ENCODE measurements around the gene DNAH9.

DNA sequence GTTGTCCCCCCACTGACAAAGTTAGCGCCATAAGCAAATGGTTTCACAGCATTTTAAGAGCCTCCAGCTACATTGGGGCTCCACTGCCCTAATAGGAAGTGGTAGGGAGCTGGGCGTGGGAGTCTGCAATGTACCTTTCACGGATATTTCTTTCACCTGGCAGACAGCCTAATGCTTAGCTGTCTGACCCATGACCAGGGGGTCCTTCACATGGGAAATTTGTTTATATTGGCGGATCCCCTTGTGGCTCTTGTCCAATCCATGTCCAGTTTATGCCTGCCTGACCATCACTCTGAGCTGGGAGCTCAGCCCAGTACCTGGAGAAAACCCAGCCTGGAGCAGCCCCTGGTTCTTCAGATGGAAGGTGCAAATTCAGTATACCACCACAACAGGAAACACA is 254.0 kb downstream of the DNAH9 start:
- TF ChIP-seq, protein P1, sequence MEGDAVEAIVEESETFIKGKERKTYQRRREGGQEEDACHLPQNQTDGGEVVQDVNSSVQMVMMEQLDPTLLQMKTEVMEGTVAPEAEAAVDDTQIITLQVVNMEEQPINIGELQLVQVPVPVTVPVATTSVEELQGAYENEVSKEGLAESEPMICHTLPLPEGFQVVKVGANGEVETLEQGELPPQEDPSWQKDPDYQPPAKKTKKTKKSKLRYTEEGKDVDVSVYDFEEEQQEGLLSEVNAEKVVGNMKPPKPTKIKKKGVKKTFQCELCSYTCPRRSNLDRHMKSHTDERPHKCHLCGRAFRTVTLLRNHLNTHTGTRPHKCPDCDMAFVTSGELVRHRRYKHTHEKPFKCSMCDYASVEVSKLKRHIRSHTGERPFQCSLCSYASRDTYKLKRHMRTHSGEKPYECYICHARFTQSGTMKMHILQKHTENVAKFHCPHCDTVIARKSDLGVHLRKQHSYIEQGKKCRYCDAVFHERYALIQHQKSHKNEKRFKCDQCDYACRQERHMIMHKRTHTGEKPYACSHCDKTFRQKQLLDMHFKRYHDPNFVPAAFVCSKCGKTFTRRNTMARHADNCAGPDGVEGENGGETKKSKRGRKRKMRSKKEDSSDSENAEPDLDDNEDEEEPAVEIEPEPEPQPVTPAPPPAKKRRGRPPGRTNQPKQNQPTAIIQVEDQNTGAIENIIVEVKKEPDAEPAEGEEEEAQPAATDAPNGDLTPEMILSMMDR (IDR thresholded peaks at IDR 0.05), result no peak
- TF ChIP-seq POLR2A (IDR thresholded peaks at IDR 0.05), result no peak
